HG02870 (cell line): ENCODE data around the gene OR6Q1.

ENCODE experiments used
- ATAC-seq: cut with Tn5 transposase; IDR thresholded peaks from one replicate; pipeline ENCODE4 v1.9.1; 2021; ENCODE audit warnings: mild to moderate bottlenecking, moderate library complexity; ENCODE audit not compliant: unreplicated experiment

Gene OR6Q1

GRCh38 chr11:58057481-58057880 lies 26.7 kb downstream of the OR6Q1 start:
- ATAC-seq: no peak

- no peak for ATAC-seq
Measured at GRCh38 chr11:58058276-58059006, 27.7 kb downstream of the OR6Q1 start.

GRCh38 chr11:58059007-58059350 lies 28.2 kb downstream of the OR6Q1 start:
- ATAC-seq: no peak

GRCh38 chr11:58060535-58060934 lies 29.8 kb downstream of the OR6Q1 start:
- no peak for ATAC-seq

GRCh38 chr11:58060939-58061672 lies 30.4 kb downstream of the OR6Q1 start:
- ATAC-seq: no peak

- ATAC-seq: no peak
Measured at GRCh38 chr11:58061813-58062212, 31.1 kb downstream of the OR6Q1 start.

- ATAC-seq: no peak
Measured at GRCh38 chr11:58067685-58068084, 36.9 kb downstream of the OR6Q1 start.

GRCh38 chr11:58068655-58069054 lies 37.9 kb downstream of the OR6Q1 start:
- no peak for ATAC-seq

GRCh38 chr11:58070585-58070984 lies 39.8 kb downstream of the OR6Q1 start:
- no peak for ATAC-seq

GRCh38 chr11:58075781-58076180 lies 45.0 kb downstream of the OR6Q1 start:
- no peak for ATAC-seq
